HUES48 (cell line): ENCODE results near the gene ZNF682.
"Not testable (repeated sequence)": the region's sequence is repeated elsewhere in the genome, so short reads cannot be mapped to it uniquely, and the experiment has no call there.

ENCODE experiments used
- H3K27ac ChIP-seq: one replicate; pipeline ENCODE4 v1.7.0; 2013; ENCODE audit warnings: low read depth, low read length, inconsistent platforms
- H3K27me3 ChIP-seq: 2 replicates; pipeline ENCODE4 v1.6.1; 2013; ENCODE audit warnings: mild to moderate bottlenecking, low read length; ENCODE audit not compliant: control insufficient read depth, insufficient read depth
- H3K36me3 ChIP-seq: 2 replicates; pipeline ENCODE4 v1.6.1; 2013; ENCODE audit warnings: low read length; ENCODE audit not compliant: control insufficient read depth, insufficient read depth
- H3K4me1 ChIP-seq: 2 replicates; pipeline ENCODE4 v1.6.1; 2013; ENCODE audit warnings: mild to moderate bottlenecking, low read length; ENCODE audit not compliant: control insufficient read depth, insufficient read depth
- H3K4me3 ChIP-seq: 2 replicates; pipeline ENCODE4 v1.5.1; 2013; ENCODE audit warnings: mild to moderate bottlenecking, low read depth, low read length
- H3K9ac ChIP-seq: 2 replicates; pipeline ENCODE4 v1.6.1; 2013; ENCODE audit warnings: mild to moderate bottlenecking, low read depth, low read length, moderate library complexity
- H3K9me3 ChIP-seq: 2 replicates; pipeline ENCODE4 v1.6.1; 2013; ENCODE audit warnings: low read length; ENCODE audit not compliant: control insufficient read depth, insufficient read depth

ZNF682 gene

DNA sequence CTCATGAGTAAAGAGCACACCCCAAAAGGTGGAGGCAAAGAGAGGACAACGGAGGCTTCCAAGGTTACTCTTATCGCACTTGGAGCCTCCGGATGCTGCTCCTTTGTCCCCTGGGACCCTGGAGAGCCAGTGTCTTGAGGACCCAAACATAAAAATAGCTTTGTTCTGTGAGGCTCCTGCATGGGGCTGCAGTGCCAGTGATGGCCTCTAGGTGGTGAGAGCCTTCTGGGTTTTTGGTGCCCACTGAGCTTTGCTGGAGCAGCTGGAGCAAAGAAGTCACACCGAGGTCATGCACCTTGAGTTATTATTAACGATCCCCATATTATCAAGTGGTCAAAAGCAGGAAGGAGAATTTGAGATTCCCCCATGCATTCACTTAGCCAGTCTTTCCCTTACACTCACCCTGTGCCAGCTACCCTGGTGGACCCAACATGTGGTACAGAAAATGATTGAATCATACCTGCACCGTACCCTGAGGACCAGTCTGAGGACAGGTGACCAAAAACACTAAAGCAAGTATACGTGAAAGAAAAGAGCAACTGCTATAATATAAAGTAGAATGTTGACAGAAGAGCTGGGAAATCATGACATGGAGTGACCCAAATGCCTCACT is 41.5 kb downstream of the ZNF682 start:
- H3K9ac ChIP-seq, result no peak overlapping the region
- peaks cover 2% of the 10 kb centered on the region; the same call in 1 of the 2 replicates for H3K36me3 ChIP-seq
- 0 out of 2 replicates have a peak, but pooled peaks cover 3% of the 10 kb centered on the region for H3K9me3 ChIP-seq
- no peak overlapping the region for H3K27ac ChIP-seq
- H3K27me3 ChIP-seq, result no peaks in the 10 kb centered on the region
- no peaks in the 10 kb centered on the region for H3K4me1 ChIP-seq
- no peak overlapping the region for H3K4me3 ChIP-seq

DNA sequence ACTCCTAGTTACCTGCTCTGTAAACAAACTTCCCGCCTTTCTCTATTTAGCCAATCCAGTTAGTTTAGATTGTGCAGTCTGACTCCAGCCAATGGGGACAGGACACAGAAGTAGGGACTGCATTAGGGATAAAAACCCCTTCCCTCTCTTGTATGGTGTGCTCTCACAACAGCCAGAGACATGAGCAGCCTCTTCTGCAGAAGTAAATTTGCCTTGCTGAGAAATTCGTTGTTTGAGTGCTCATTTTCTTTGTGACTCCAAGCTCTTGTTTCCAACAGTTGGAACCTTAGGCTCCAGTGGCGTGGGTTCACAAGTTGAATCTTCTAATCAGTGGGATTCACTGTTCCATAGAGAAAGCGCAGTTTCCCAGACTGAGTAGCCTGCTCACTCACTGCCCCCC is 72.4 kb downstream of the ZNF682 start:
- H3K9me3 ChIP-seq, result peaks cover 39% of the 10 kb centered on the region
- H3K27me3 ChIP-seq, result no peaks in the 10 kb centered on the region
- no peak overlapping the region for H3K27ac ChIP-seq
- no peaks in the 10 kb centered on the region for H3K4me1 ChIP-seq
- H3K36me3 ChIP-seq, result no peaks in the 10 kb centered on the region
- H3K9ac ChIP-seq, result no peak overlapping the region
- H3K4me3 ChIP-seq, result no peak overlapping the region

DNA sequence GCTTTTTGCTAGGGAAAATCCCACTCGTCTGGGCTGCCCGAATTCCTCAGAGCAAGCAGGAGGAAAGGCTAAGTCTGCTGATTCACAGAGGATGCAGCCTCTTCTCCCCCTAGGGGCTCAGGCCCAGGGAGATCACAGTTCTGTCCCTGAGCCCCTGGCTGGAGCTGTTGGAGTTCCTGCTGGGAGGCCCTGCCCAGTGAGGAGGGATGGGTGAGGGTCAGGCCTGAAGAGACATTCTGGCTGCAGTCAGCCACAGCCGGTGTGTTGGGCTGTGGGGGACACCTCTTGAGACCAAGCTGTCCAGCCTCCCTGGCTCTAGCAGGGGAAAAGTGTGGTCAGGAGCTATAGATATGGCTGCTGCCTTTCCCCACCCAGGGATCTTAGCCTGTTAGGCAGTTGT is 73.2 kb downstream of the ZNF682 start:
- not testable (repeated sequence) for H3K36me3 ChIP-seq, H3K4me3 ChIP-seq, H3K4me1 ChIP-seq, H3K27me3 ChIP-seq, H3K27ac ChIP-seq, H3K9ac ChIP-seq
- H3K9me3 ChIP-seq, result peaks cover 39% of the 10 kb centered on the region

DNA sequence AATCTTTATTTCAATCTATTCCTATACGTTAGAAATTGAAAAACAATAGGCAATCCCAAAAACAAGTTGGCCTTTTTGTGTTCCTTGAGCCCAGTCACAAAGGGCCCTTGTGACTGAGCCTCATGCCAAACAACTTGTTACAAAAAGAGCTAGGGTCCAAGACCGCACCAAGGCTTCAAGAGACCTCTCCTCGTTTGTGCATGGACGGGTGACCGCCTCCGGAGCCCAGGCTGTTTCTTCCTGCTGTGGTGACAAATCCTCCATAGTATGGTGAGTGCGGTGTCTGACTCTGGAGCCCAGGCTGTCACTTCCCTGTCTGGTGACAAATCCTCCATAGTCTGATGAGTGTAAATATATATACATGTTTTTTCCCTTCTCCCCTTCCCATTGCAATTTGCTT is 74.9 kb downstream of the ZNF682 start:
- no peak overlapping the region for H3K9ac ChIP-seq
- H3K27ac ChIP-seq, result no peak overlapping the region
- H3K36me3 ChIP-seq, result no peaks in the 10 kb centered on the region
- H3K9me3 ChIP-seq, result peaks cover 32% of the 10 kb centered on the region
- no peak overlapping the region for H3K4me3 ChIP-seq
- no peaks in the 10 kb centered on the region for H3K4me1 ChIP-seq
- H3K27me3 ChIP-seq, result no peaks in the 10 kb centered on the region

DNA sequence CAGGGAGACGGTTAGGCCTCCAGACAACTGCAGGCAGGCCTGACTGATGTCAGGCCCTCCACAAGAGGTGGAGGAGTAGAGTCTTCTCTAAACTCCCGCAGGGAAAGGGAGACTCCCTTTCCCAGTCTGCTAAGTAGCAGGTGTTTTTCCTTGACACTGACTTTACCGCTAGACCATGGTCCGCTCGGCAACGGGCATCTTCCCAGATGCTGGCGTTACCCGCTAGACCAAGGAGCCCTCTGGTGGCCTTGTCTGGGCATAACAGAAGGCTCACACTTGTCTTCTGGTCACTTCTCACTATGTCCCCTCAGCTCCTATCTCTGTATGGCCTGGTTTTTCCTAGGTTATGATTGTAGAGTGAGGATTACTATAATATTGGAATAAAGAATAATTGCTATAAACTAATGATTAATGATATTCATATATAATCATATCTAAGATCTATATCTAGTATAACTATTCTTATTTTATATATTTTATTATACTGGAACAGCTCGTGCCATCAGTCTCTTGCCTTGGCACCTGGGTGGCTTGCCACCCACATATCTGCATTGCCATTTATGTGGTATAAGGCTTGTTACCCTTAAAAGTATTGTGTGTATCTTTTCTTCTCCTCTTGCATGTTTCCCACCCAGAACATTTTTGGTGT is 80.0 kb downstream of the ZNF682 start:
- H3K9me3 ChIP-seq, H3K4me3 ChIP-seq, H3K4me1 ChIP-seq, H3K27me3 ChIP-seq, H3K27ac ChIP-seq, H3K9ac ChIP-seq, H3K36me3 ChIP-seq: not testable (repeated sequence)

DNA sequence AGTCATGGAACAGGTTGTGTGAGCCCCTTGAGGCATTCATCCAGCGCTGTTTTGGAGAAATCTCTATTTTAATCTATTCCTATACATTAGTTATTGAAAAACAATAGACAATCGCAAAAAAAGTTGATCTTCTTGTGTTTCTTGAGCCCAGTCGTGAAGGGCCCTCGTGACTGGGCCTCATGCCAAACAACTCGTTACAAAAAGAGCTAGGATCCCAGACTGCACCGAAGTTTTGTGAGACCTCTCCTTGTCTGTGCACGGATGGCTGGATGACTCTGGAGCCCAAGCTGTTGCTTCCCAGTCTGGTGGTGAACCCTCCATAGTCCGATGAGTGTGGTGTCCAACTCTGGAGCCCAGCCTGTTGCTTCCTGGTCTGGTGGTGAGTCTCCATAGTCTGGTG is 81.5 kb downstream of the ZNF682 start:
- not testable (repeated sequence) for H3K27me3 ChIP-seq, H3K4me1 ChIP-seq, H3K27ac ChIP-seq, H3K36me3 ChIP-seq, H3K4me3 ChIP-seq, H3K9me3 ChIP-seq, H3K9ac ChIP-seq

DNA sequence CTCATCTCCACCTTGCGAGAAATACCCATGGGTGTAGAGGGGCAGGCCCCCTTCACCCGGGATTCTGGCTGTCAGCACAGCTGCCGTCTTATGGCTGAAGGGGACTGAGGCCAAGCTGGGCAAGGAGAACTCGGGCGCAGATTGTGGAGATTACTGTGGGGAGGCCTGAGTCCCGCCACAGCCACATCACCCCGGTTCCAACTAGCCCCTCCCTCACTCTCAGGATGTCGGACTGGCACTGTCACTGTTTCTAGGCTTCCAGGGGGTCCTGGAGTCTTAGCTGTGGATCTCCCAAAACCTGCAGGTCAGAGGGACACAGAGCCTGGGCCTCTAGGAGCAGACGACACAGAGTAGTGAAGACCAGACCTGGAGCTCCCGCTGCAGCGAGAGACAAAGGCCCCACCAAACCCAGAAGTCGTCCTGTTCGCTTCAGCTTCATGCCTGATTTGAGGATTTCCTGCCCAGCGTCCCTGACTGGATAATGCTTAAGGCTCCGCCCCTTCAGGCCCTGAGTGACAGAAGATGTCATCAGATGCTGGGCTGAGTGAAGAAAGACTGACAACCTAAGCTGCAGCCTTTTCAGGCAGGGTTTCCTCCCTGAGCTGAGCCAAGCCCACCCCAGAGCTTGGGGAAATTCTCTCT is 82.8 kb downstream of the ZNF682 start:
- Histone ChIP-seq H3K4me3 (no peak overlapping the region; the same call in 1 of the 2 replicates), H3K9me3 (no peaks in the 10 kb centered on the region), H3K27ac (no peak overlapping the region), H3K9ac (no peak overlapping the region), H3K4me1 (no peaks in the 10 kb centered on the region; the same call in 1 of the 2 replicates), H3K27me3 (no peaks in the 10 kb centered on the region), H3K36me3 (no peaks in the 10 kb centered on the region)

DNA sequence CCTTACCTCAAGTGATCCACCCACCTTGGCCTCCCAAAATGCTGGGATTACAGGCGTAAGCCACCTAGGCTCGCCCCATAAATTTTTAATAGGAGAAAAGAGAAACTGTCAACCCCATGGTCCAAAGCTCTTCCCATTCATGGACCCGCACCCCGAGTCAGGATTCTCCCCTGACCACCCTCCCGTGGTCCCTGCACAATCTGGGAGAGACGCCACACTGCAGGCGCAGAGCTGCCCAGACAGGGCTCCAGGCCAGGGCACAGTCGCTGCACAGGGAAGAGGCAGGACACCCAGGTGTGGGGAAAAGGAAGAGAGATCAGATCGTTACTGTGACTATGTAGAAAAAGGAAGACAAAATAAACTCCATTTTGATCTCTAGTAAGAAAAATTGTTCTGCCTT is 84.1 kb downstream of the ZNF682 start:
- Histone ChIP-seq H3K4me1 (no peaks in the 10 kb centered on the region; the same call in 1 of the 2 replicates), H3K27ac (no peak overlapping the region), H3K36me3 (no peaks in the 10 kb centered on the region), H3K9me3 (no peaks in the 10 kb centered on the region), H3K9ac (no peak overlapping the region), H3K27me3 (no peaks in the 10 kb centered on the region), H3K4me3 (no peak overlapping the region)
